HG03460 (cell line): Measurements from ENCODE around the gene VAT1L.

Experiments used
- ATAC-seq: cut with Tn5 transposase; IDR thresholded peaks from one replicate; pipeline ENCODE4 v1.9.1; 2021; ENCODE audit not compliant: unreplicated experiment

The VAT1L gene

GRCh38 chr16:77833921-77834634, 45.7 kb downstream of the VAT1L start:
- ATAC-seq: no peak

- no peak for ATAC-seq
These were observed 46.5 kb downstream of the VAT1L start for GRCh38 chr16:77834635-77835540.

DNA sequence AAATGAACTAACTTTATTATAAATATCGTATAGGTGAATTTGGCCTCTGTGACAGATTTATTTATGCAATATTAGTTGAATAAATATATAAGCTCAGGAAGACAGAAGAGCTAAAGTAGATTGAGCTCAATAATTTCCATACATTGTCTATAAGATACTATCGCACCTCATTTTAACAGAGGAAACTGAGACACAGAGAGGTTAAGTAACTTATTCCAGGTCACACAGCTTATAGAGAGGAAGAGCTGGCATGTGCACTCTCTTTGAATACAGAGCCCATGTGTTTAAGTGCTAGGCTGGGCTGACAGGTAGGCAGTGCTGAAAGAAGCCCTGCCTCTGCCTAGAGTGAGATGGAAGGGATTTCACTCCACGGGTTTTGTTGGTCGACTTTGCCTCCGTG, 48.4 kb downstream of the VAT1L start:
- ATAC-seq: no peak

- ATAC-seq: no peak
These were observed 50.4 kb downstream of the VAT1L start for GRCh38 chr16:77838597-77839255.

- no peak for ATAC-seq
These were observed 51.7 kb downstream of the VAT1L start for GRCh38 chr16:77840093-77840492.

GRCh38 chr16:77840673-77841501, 52.5 kb downstream of the VAT1L start:
- ATAC-seq: no peak

GRCh38 chr16:77841502-77841763, 53.1 kb downstream of the VAT1L start:
- no peak for ATAC-seq

- ATAC-seq: no peak
These were observed 54.1 kb downstream of the VAT1L start for GRCh38 chr16:77842468-77842867.

GRCh38 chr16:77843405-77843804, 55.0 kb downstream of the VAT1L start:
- ATAC-seq: no peak

DNA sequence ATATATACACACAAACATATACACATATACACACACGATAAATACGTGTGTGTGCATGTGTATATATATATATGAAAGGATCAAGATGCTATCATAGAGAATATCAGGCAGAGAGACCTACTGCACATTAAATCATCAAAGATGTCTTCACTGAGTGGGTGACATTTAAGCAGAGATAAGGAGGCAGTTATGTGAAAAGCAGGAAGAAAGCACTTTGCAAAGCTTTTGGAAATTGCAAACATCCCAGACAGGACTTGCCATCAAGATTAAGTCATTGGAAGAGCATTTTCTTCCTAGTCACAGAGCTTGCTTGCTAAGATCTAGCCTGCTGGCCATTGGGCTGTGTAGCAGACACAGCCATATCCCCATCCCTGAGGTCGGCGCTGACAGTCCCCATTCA, 56.4 kb downstream of the VAT1L start:
- no peak for ATAC-seq

DNA sequence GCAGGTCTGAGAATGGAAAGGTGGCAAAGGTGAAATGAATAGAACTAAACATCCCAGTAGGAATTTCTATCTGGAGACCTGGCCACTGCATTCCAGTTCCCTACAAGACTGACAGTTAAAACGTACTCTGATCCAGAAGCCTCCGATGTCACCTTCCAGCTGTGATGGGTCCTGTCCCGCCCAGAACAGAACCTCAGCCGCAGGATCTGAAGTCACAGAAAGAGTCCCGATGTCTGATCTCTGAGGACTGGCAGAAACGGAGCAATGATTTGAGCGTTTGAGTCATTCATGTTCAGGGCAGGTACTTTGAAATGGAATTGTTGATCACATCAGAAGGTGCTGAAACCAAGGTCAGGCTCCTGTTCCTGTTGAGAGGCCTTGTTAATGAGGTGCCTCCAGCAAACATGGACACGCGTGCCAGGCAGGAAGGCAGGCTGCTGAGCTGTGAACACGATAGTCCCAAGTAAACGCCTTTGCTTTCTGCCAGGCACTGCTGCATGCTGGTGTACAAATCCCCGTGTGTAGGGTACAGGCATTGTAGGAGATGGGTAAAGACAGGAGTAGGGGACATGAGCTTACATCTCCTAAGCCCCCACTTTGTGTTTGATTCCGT, 61.4 kb downstream of the VAT1L start:
- no peak for ATAC-seq

DNA sequence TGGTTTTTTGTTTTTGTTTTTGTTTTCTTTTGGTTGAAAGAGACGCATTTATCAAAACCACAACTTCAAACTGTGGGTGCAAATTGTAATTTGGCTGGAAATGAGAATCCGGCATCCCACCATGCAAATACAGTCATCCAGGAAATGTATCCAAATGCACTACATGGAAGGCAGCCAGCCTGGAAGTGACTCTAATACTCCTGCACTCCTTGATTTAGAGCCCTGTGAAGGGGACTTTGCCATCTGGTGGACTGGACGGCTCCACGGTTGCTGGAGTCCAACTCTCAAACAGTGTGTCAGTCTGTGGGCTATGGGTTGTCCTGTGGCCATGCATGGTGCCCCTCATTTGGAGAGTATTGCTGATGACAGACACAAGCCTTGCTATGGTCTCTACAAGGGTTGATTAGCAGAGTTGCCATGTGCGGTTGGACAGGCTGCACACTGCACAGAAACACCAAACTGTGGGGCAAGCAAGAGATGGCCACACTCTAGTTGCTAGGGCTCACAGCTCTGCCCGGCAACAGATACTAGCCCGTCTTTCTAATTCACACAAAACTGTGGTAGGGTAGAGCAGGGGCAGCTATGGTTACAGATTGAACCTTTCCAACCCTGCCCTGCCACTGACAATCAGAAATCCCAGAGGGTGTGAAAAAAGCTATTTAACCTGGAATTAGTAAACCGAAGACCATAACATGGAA, 62.4 kb downstream of the VAT1L start:
- no peak for ATAC-seq

DNA sequence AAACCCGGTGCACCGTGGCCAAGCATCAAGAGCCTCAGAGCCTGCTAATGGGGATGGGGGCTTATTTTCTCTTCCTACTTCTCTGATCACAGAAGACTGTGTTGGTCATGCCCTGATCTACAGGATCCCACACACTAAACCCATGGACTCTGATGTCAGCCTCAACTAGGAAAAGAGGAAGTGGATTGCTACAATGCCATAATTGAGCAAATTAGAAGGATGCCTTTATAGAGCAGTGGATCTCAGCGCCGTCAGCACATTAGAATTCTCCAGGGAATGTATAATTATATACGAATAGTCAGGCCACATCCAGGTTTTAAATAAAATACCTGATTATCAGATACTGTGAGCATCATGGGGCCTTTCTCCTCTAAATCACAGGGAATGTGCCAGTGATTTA, 64.8 kb downstream of the VAT1L start:
- ATAC-seq: no peak

DNA sequence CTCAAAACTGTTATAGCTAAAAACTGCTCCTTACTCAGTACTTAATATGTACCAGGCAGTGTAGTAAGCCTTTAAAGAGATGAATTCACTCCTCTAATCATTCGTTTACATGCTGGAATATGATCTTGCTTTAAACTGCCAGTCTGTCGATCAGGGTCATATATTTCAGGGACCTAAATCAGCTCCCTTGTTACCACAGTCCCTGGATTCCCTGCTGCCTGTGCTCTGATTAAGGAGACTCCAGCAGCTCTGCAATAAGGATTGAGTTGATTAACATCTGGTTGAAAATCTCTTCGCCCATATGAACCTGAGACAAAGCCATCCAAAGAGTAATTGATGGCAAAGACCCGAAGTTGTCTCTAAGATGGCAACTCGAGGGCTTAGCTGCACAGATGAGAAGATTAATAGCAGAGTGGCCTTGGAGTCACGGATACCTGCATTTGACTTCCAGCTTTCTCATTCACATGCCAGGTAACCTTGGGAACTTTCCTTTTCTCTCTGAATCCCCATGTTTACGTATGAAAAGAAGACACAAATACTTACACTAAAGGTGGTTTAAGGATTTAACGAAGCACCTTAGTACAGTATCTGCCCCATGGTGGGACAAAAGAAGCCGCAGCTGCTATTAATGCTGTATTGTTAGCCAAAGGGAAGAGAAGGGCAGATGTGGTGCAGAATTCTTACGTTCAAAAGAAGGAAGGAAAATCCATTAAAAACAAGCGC, 68.2 kb downstream of the VAT1L start:
- no peak for ATAC-seq

- ATAC-seq: no peak
These were observed 69.7 kb downstream of the VAT1L start for GRCh38 chr16:77858060-77858459.

- ATAC-seq: no peak
These were observed 71.3 kb downstream of the VAT1L start for GRCh38 chr16:77859493-77860232.

DNA sequence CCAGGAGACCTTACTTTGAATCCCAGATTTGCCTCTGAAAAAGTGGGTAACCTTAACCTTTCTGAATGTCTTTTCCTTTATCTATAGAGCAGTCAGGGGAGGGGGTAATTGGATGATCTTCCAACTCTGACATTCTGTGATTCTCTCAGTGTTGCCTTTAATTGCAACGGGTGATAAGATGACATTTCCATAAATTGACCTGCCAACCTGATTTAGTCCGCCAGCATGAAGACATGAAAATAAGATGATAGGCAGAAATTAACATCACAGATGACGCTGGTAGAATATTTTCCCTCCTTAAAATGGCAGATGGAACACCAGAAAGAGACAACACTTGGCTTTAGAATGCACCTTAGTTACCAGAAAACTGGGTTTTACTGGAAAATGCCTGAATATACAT, 72.6 kb downstream of the VAT1L start:
- ATAC-seq: no peak

- ATAC-seq: no peak
These were observed 74.9 kb downstream of the VAT1L start for GRCh38 chr16:77863250-77863649.

DNA sequence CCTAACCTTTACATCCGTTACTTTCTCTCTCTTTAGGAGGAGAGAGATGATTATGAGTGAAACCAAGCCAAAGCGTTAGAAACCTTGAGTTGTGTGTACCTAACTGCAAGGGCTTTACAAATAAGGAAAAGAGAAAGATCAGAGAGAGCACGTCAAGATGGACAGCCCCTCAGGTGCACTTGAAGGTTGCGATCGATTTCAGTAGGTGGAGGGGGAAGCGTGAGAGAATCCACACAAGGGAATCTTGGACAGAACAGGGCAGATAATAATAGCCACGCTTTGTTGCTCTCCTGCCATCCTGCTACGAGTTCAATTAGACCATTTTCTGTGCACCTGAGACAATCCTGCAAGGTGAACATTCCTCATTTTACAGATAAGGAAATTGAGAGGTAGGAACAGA, 78.4 kb downstream of the VAT1L start:
- ATAC-seq: no peak
